Fibroblast of pulmonary artery (primary cell): ENCODE data around the gene SERTAD2.

Experiments used
- DNase-seq: peaks from one replicate; pipeline ENCODE4 v3.0.0-alpha.2; 2010; ENCODE audit warnings: low read depth
- H3K4me3 ChIP-seq: replicated peaks from 2 replicates; pipeline ENCODE4 v1.5.1; 2011; ENCODE audit warnings: low read depth, mild to moderate bottlenecking, control low read depth, low read length, moderate library complexity
- TF ChIP-seq, protein P1 (sequence below): IDR thresholded peaks from 2 replicates; pipeline ENCODE4 v1.5.1; 2011; ENCODE audit warnings: mild to moderate bottlenecking, control low read depth, low read length, inconsistent platforms; ENCODE audit errors: missing control alignments

SERTAD2 gene

DNA sequence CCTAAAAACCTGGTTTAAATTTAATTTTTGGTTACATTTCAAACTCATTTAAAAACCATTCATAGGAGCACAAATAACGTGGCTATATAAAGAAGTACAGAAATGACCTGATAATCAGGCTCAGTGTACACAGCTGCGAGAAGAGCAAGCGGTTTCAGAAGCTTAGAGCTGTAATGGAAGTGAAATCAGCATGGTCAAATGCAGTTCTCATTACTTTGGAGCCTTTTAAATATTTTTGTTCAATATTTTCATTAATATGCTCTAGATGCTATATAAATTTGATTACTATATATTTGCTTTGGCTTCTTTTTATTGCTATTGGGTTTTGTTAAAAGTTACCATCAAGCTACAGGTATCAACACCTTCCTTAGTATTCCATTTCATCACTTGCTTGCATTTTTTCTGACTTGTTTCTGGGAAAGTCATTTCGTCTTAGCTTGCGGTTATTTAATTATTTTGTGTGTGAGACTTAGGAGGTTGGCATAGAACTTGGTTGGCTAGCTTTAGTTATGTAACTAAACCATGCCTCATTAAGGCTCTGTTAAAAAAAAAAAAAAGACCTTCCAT, 70.9 kb downstream of the SERTAD2 start:
- H3K4me3 ChIP-seq = no peak overlapping the region
- TF ChIP-seq, protein P1, sequence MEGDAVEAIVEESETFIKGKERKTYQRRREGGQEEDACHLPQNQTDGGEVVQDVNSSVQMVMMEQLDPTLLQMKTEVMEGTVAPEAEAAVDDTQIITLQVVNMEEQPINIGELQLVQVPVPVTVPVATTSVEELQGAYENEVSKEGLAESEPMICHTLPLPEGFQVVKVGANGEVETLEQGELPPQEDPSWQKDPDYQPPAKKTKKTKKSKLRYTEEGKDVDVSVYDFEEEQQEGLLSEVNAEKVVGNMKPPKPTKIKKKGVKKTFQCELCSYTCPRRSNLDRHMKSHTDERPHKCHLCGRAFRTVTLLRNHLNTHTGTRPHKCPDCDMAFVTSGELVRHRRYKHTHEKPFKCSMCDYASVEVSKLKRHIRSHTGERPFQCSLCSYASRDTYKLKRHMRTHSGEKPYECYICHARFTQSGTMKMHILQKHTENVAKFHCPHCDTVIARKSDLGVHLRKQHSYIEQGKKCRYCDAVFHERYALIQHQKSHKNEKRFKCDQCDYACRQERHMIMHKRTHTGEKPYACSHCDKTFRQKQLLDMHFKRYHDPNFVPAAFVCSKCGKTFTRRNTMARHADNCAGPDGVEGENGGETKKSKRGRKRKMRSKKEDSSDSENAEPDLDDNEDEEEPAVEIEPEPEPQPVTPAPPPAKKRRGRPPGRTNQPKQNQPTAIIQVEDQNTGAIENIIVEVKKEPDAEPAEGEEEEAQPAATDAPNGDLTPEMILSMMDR = no peak
- no peak for DNase-seq

DNA sequence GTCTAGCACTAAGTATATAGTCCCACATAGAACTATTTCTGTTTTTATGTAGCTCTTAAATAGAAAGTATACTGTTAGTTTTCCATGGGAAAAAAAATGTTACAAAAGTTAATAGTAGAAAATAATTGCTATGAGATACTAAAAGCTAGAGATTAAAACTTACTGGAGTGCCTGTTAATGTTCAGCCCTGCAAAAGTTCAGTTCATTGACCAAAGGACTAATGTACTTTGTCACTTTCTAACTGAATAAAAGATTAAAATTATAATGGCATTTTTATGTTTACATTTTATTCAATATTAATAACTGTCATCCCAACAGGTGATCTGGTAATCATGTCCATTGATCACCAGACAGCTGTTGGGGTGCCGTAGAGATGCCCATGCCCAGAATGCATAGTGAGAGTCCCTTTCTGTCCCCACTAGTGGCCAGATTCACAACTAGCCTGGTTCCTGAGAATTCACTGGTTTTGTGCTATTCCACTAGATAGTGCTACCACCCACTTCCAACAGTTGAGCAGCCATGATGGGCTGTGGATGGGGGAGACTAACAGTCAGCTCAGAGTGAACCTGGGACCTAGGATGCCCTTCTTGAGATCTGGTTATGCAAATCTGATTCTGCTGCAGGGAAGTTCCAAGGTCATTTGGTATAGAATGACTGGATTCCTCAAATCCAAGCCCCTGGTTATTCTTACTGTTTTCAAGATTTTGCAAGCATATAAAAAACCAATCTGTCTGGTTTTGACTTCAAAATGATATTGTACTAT, 71.8 kb downstream of the SERTAD2 start:
- H3K4me3 ChIP-seq = no peak overlapping the region
- DNase-seq = no peak
- TF ChIP-seq, protein P1 = no peak
